Duodenal mucosa (tissue), 2 donors: Measurements from ENCODE around the gene ASMTL.

Experiments used
- H3K27ac ChIP-seq: one replicate; pipeline ENCODE4 v1.7.0; 2013; ENCODE audit warnings: low read depth, low read length
- H3K27me3 ChIP-seq, 2 donors: one replicate each; pipeline ENCODE4 v1.7.0; 2013; ENCODE audit warnings: low read length in 2 of 2, control low read depth in 1 of 2; ENCODE audit not compliant: insufficient read depth in 2 of 2, control insufficient read depth in 1 of 2
- H3K36me3 ChIP-seq, 2 donors: one replicate each; pipeline ENCODE4 v1.7.0; 2013; ENCODE audit warnings: low read length in 2 of 2, control low read depth in 1 of 2; ENCODE audit not compliant: insufficient read depth in 2 of 2, control insufficient read depth in 1 of 2
- H3K4me1 ChIP-seq, 2 donors: one replicate each; pipeline ENCODE4 v1.7.0; 2013; ENCODE audit warnings: low read length in 2 of 2, control low read depth in 1 of 2; ENCODE audit not compliant: insufficient read depth in 2 of 2, control insufficient read depth in 1 of 2
- H3K4me3 ChIP-seq, 2 donors: one replicate each; pipeline ENCODE4 v1.7.0; 2013; ENCODE audit warnings: low read length in 2 of 2, low read depth in 1 of 2
- H3K9ac ChIP-seq, 2 donors: one replicate each; pipeline ENCODE4 v1.7.0; 2013; ENCODE audit warnings: low read length in 2 of 2, low read depth in 1 of 2
- H3K9me3 ChIP-seq, 2 donors: one replicate each; pipeline ENCODE4 v1.7.0; 2013; ENCODE audit warnings: low read length in 2 of 2, control low read depth in 1 of 2; ENCODE audit not compliant: control insufficient read depth in 1 of 2

Gene ASMTL

DNA sequence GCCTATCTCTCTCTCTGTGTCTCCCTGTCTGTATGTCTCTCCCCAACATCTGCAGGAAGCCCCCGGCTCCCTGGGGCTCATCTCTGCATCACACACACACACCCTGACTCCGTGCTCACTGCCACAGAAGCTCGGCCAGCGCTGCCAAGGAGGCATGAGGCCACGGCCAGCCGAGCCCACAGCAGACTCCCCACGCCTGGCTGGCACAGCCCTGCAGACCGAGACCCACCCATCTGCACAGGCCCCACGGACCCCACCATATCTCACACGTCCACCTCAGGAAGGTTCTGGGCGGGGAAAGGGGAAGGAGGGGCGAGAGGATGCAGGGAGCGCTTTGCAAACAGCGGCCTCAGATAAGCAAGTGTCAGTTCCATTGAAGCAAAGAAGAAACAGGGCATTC lies 32.3 kb downstream of the ASMTL start:
- peaks cover 19 to 27% of the 10 kb centered on the region in 2 donors for H3K9me3 ChIP-seq
- H3K27ac ChIP-seq: no peak overlapping the region
- no peak overlapping the region for H3K4me3 ChIP-seq
- peaks cover 27 to 62% of the 10 kb centered on the region in 2 donors for H3K36me3 ChIP-seq
- no peak overlapping the region for H3K9ac ChIP-seq
- H3K27me3 ChIP-seq: no peaks in the 10 kb centered on the region
- H3K4me1 ChIP-seq: no peaks in the 10 kb centered on the region

- Histone ChIP-seq H3K27ac (no peak overlapping the region), H3K27me3 (no peaks in the 10 kb centered on the region), H3K4me3 (no peak overlapping the region), H3K9ac (no peak overlapping the region), H3K36me3 (peaks cover 24 to 56% of the 10 kb centered on the region in 2 donors), H3K9me3 (peaks cover 19 to 27% of the 10 kb centered on the region in 2 donors), H3K4me1 (no peaks in the 10 kb centered on the region)
Measured at GRCh38 chrX:1419545-1420355, 33.0 kb downstream of the ASMTL start.

DNA sequence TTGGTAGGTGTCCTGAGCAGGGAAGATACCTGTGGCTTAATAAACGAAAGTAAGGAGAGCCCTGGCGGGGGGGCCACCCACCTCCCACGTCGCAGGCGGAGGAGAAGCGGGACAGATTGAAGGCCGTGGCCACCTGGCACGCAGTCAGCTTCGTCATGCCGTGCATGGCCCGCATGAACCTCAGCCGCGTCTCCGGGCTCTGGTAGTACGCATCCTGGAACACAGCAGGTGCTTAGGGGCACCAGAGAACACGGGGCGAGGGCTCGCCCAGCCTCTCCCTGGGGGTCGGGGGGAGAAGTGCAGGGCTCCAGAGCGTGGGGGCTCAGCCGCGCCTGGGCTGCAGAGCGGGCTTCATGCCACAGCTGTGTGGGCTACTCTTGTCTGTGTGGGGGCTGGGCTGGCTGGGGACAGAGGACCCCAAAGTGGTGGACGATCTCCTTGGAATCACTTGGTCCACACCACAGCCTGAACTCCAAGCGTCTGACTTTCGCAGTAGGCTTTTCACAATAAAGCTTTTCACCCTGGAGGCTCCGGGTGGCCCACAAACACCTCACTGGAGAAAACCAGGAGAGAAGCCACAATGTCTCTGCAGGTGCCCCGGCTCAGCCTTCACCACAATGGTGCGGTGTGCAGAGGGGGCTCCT lies 33.7 kb downstream of the ASMTL start:
- peaks cover 19 to 27% of the 10 kb centered on the region in 2 donors for H3K9me3 ChIP-seq
- H3K27me3 ChIP-seq: no peaks in the 10 kb centered on the region
- H3K9ac ChIP-seq: no peak overlapping the region
- peaks cover 24 to 59% of the 10 kb centered on the region in 2 donors for H3K36me3 ChIP-seq
- no peak overlapping the region for H3K4me3 ChIP-seq
- H3K4me1 ChIP-seq: no peaks in the 10 kb centered on the region
- H3K27ac ChIP-seq: no peak overlapping the region

DNA sequence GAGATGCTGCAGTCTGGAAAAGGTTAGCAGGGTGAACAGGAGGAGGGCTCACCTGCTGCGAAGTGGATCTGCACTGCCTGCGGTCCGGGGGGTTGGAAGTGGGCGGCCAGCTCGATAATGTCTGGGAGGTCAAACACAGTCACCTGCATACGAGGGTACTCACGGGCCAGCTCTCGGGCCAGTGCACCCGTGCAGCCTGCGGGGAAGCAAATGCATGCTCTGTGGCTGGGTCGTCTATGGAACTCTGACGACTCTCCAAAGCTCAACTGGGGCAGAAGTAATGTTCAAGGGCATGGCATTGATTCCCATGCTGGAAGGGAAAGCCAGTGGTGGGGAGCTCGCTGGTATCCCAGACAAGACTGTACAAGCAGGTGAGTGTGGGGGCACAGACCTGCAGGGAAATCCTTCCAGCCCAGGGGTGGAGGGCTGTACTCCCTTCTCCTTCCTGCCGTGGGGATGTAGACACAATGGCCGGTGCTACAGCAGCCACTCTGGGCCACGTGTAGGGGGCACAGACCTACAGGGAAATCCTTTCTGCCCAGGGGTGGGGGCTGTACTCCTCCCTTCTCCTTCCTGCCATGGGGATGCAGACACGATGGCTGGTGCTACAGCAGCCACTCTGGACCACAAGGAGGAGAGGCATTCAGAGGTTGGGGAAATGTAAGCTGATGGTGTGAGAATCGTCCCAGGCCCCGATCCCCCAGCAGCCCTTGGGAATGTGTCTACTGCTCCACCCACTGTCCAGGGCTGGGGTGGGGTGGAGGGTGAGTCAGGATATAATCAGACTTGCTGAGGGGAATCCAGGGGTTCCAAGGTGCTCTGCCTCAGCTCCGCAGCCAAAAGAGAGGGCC lies 34.6 kb downstream of the ASMTL start:
- H3K9ac ChIP-seq: no peak overlapping the region
- no peak overlapping the region for H3K4me3 ChIP-seq
- no peak overlapping the region for H3K27ac ChIP-seq
- H3K27me3 ChIP-seq: no peaks in the 10 kb centered on the region
- H3K4me1 ChIP-seq: no peaks in the 10 kb centered on the region
- H3K9me3 ChIP-seq: peaks cover 19% of the 10 kb centered on the region in 2 donors
- H3K36me3 ChIP-seq: peaks cover 24 to 57% of the 10 kb centered on the region in 2 donors

GRCh38 chrX:1416965-1417760 lies 35.5 kb downstream of the ASMTL start:
- peaks cover 20 to 61% of the 10 kb centered on the region in 2 donors for H3K36me3 ChIP-seq
- no peaks in the 10 kb centered on the region for H3K4me1 ChIP-seq
- no peak overlapping the region for H3K27ac ChIP-seq
- H3K9me3 ChIP-seq: peaks cover 12 to 13% of the 10 kb centered on the region in 2 donors
- H3K4me3 ChIP-seq: no peak overlapping the region
- no peak overlapping the region for H3K9ac ChIP-seq
- H3K27me3 ChIP-seq: no peaks in the 10 kb centered on the region

- H3K36me3 ChIP-seq: peaks cover 12 to 59% of the 10 kb centered on the region in 2 donors
- H3K4me3 ChIP-seq: no peak overlapping the region
- H3K27ac ChIP-seq: no peak overlapping the region
- H3K9ac ChIP-seq: no peak overlapping the region
- H3K9me3 ChIP-seq: peaks cover 5 to 6% of the 10 kb centered on the region in 2 donors
- no peaks in the 10 kb centered on the region for H3K4me1 ChIP-seq
- H3K27me3 ChIP-seq: no peaks in the 10 kb centered on the region
Measured at GRCh38 chrX:1416327-1416784, 36.4 kb downstream of the ASMTL start.

DNA sequence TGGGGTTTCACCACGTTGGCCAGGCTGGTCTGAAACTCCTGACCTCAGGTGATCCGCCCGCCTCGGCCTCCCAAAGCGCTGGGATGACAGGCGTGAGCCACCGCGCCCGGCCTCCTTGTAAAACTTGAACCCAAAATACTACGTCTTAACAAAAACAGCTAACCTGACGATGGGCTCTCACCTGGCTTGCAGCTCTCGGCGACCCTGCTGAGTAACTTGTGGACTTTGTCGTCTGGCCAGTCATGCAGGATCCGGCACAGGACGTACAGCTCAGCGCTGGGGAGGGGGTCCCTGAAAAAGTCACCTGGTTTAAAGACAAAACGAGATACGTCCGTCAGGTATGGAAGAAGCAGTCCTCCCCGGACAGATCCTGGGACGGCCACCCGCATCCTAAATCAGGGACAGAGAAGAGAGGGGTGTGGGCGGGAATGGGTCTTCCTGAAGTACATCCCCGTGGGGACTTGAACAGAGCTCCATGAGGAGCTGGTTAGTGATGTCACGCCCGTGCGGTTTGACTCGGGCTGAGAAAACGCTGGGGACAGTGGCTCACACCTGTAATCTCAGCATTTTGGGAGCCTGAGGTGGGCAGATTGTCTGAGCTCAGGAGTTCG lies 40.1 kb downstream of the ASMTL start:
- Histone ChIP-seq H3K27me3 (no peaks in the 10 kb centered on the region), H3K27ac (no peak overlapping the region), H3K4me1 (no peaks in the 10 kb centered on the region), H3K9me3 (no peaks in the 10 kb centered on the region), H3K4me3 (no peak overlapping the region), H3K36me3 (peaks cover 8 to 49% of the 10 kb centered on the region in 2 donors), H3K9ac (no peak overlapping the region)

DNA sequence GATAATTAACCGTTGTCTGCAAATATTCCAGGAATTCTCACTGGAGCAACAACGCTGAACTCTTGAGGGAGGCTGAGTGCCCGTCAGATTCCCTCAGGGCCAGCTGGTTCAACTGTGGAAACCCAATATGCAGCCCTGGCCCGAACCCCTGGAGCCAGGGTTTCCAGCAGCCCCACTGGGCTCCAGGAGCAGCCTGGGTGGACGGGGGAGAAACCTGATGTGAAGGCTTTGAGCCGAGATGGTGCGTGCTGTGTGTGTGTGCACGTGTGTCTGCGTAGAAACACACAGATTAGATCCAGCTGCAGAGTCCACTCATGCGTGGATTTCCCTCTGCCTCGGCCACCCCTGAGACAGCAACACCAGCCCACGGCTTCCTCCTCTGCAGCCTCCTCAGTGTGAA lies 41.4 kb downstream of the ASMTL start:
- Histone ChIP-seq H3K36me3 (peaks cover 5 to 49% of the 10 kb centered on the region in 2 donors), H3K4me1 (no peaks in the 10 kb centered on the region)

GRCh38 chrX:1407035-1407434 lies 45.7 kb downstream of the ASMTL start:
- Histone ChIP-seq H3K9me3 (no peaks in the 10 kb centered on the region), H3K36me3 (peaks cover 20 to 60% of the 10 kb centered on the region in 2 donors), H3K27ac (no peak overlapping the region), H3K4me3 (no peak overlapping the region), H3K9ac (no peak overlapping the region), H3K27me3 (no peaks in the 10 kb centered on the region), H3K4me1 (no peaks in the 10 kb centered on the region)

More for the DNA sequence above, 41.4 kb downstream of the ASMTL start:
- Histone ChIP-seq H3K9me3 (no peaks in the 10 kb centered on the region), H3K27ac (no peak overlapping the region), H3K4me3 (no peak overlapping the region), H3K9ac (no peak overlapping the region), H3K27me3 (no peaks in the 10 kb centered on the region)
